Middle frontal gyrus (tissue), 1 donor: ENCODE data around the gene CFAP74.
"Not testable (repeated sequence)": the region's sequence is repeated elsewhere in the genome, so short reads cannot be mapped to it uniquely, and the experiment has no call there.

Experiments used
- DNase-seq: peaks from one replicate; pipeline ENCODE4 v3.0.0-alpha.2; 2015; ENCODE audit warnings: low spot score; ENCODE audit errors: extremely low spot score

Gene CFAP74

DNA sequence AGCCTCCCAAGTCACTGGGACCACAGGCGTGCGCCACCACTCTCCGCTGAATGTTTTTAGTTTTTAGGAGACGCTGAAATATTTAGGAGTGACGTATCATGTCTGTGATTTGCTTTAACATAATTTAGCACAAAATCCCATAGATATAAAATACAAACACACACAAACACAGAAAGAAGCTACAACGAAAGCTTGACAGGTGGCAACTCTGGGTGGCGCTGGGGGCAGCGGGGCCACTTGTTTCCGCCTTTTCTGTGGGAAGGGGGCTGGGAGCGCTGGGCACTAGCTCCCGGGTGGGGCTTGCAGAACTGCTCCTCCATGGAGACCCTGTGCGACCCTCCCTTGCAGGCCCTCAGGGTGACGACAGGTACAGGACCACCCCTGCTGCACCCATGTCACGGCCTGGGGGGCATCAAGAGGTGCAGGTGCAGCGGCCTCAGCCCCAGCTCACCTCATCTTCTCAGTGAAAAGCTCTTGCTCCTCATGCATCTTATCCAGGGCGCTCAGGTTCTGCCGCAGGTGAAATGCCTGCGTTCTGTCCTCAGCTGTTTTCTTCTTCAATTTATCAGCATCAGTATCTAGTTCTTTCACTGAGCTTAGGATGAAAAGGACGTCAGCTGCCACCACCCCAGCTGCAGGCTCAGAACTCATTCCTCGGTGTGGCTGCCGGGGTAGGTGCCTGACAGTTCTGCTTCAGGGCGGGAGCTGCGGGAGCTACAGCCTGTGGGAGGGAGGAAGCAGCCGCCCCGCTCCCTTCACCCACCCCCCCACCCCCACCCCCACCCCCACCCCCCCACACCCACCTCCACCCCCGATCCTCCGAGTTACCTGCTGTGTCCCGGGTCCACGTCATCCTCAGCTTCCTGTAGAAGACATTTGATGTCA, 15.3 kb downstream of the CFAP74 start:
- DNase-seq, result no peak

DNA sequence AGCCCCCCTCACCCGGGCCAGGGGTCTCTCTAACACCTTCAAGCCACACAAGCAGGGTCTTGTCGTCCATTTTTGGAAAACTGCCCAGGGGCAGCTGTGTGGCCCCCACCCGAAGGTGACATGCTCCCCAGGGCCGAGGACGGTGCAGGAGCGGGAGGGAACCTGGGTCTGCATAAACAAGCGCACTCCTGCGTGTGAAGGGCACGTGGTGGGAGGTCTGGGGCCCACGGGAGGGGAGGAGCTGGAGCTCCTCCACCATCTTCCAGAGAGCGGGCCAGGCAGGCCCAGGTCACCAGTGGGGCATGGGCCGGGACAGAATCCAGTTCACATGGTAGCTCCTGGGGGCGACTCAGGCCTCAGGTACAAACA, 16.5 kb downstream of the CFAP74 start:
- DNase-seq, result no peak

DNA sequence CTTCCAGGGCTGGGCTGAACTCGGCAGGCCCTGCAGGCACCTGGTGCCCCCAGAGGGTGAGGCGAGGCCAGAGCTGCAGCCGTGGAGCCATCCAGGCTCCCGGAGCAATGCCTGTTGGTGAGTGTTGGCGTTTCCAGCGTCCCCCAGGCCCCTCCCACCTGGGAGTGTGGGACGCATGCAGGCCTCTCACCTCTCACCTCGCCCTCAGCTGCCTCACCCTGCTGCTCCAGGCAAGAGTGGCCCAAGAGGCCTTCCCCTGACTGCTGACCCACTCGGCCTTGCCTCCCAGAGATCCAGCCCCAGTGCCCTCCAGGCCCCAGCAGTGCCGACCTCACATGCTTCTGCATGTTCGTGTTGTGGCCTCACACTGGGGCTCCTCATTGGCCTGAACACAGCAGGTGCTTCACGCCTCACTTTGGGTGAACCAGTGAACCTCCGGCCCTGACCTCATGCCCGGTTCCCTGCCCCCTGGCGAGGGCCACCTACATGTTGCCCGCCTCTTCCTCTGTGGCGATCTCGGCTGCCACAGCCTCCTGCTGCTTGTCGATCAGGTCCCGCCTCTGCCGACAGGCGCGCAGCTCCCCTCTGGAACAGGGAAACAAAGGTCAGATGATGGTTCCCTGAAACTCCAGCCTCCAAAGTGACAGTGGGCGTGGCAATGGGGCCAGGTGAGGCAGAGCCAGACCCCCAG, 17.0 kb downstream of the CFAP74 start:
- DNase-seq, result no peak

DNA sequence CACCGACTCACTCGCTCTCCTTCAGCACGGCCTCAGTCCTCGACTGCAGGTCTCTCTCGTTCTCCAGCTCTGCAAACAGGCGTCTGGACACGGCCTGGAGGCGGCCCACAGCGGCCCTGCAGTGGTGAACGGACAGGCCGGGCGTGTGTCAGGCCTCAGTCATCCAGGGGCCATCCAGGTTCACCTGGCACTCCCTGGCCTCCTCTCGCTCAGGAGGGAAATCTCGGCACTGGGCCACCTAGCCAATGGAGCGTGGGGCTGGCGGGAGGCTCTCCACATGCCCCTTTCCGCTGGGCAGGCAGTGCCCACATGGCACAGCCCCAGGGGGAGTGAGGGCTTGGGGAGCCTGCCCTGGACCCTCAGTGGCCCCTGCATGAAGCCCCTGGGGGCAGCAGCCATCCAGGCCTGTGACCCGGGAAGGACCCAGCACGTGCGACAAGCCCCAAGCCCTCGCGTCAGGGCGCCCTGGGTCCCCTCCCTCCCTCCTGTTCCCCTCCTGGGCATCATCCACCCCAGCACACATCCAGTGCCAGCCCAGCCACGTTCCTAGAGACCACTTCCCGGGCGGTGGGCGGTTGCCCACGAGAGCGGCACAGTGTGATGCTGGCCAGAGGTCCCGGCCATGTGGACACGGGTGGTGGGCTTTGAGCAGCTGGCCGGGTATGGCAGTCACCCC, 18.1 kb downstream of the CFAP74 start:
- DNase-seq, result no peak

DNA sequence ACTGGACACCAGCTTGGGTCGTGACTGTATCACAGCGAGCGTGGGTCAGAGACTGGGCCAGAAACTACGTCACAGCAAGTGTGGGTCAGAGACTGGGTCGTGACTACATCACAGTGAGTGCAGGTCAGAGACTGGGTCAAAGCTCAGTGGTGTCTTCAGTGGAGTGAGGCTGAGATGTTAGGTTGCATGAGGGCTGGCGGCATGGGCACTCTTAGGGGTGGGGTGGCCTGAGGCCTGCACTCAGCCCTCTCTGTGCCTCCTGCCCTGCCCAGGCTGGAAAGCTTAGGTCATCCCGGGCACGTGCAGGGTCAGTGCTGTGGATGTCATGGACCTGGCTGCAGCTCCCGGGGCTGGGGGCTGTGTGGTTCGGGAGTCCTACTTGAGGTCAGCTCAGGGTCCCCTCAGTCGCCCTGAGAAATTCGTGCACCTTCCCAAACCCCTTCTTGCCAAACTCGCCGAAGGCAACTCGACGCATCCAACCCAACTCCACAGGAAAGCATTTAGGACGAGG, 19.0 kb downstream of the CFAP74 start:
- DNase-seq, result no peak

DNA sequence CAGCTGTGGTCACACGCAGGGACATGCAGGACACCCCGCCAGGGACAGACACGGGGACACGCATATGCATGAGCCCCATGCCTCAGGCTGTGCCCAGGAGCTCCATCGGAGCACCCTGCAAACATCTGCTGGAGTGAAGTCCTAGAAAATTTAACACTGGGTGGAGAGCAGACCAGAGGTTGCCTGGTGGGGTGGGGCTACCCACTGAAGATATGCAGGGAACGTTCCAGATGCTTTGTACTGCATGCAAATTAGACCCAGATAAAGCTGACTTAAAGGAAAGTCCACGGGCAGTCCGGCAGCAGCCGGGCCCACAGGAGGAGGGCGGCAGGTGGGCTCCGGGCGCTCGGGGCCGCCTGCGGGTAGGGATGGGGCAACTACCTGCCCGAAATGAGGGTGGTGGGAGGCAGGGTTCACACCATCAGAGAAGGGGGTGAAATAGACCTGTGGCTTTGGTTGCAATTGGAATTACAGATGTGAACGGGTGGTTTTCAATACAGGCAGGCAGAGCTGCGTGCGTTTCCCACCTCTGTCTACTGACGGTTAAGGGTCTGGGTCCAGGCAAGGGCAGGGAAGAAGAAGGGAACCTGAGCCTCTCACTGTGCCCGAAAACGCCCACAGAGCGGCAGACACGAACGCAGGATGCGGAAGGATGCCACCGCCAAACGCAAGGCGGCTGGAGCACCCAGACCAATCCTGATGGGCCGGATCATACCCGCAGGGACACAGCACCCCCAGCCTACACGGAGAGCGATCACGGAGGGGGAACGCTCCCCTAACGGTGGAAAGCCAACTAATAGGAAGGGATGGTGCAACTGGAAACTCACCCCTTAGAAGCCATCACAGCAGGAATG, 21.0 kb downstream of the CFAP74 start:
- DNase-seq, result no peak

DNA sequence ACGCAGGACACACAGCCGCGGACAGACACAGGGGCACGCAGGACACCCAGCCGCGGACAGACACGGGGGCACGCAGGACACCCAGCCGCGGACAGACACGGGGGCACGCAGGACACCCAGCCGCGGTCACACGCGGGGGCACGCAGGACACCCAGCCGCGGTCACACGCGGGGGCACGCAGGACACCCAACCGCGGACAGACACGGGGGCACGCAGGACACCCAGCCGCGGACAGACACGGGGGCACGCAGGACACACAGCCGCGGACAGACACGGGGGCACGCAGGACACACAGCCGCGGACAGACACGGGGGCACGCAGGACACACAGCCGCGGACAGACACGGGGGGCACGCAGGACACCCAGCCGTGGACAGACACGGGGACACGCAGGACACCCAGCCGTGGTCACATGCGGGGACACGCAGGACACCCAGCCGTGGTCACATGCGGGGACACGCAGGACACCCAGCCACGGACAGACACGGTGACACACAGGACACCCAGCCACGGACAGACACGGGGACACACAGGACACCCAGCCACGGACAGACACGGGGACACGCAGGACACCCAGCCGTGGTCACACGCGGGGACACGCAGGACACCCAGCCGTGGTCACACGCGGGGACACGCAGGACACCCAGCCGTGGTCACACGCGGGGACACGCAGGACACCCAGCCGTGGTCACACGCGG, 21.8 kb downstream of the CFAP74 start:
- not testable (repeated sequence) for DNase-seq

DNA sequence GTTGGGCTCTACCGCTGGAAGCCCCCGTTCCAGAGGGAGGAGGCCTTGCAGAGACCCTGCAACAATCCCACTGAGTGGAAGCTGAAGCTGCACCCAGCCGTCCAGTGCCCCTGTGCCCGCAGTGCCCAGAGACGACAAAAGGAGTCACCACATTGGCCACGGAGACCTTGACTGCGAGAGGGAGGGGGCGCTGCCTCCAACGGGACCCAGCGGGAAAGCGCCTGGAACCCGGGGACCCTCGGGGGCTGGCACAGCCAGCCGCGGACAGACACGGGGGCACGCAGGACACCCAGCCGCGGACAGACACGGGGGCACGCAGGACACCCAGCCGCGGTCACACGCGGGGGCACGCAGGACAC, 22.5 kb downstream of the CFAP74 start:
- DNase-seq, result no peak

DNA sequence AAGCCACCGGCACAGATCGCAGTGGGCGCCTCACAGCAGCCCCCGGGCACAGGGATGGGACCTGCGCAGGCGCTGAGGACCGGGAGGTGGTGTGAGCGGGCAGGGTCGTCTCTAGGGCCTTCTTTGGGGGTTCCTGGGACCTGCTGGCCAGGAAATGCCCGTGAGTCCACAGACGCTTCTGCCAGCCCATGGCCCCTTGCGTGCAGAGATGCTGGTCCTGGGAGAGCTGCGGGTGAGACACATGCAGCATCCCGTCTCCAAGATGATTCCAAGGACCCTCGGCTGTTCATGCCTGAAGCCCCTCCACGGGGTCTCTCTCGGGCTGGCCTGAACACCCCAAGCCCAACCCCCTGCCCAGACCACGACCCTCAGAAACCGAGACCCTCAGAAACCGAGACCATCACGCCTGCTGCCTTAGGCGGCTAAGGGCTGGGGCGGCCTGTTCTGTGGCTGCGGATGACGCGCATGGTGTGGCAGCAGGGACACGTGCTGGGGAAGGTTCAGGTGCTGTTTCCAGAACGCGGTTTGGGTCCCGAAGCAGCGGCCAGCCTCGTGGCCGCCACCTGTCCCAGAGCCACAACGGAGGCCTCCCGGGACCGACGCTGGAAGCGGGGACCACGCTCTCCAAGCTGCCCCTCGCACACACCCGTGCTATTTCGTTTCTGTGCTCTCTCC, 23.0 kb downstream of the CFAP74 start:
- DNase-seq, result no peak

DNA sequence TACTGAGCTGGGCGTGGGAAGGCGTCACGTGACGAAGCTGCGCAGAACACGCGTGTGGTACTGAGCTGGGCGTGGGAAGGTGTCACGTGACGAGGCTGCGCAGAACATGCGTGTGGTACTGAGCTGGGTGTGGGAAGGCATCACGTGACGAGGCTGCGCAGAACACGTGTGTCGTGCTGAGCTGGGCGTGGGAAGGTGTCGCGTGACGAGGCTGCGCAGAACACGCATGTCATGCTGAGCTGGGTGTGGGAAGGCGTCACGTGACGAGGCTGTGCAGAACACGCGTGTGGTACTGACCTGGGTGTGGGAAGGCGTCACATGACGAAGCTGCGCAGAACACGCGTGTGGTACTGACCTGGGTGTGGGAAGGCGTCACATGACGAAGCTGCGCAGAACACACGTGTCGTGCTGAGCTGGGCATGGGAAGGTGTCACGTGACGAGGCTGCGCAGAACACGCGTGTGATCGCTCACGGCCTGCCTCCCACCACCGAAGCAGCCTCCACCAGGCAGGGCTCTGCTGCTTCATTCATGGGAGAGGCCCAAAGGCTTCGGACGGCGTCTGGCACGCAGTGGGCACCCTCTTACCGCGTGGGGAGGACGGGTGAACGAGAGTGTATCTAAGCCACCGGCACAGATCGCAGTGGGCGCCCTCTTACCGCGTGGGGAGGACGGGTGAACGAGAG, 24.0 kb downstream of the CFAP74 start:
- DNase-seq, result no peak

DNA sequence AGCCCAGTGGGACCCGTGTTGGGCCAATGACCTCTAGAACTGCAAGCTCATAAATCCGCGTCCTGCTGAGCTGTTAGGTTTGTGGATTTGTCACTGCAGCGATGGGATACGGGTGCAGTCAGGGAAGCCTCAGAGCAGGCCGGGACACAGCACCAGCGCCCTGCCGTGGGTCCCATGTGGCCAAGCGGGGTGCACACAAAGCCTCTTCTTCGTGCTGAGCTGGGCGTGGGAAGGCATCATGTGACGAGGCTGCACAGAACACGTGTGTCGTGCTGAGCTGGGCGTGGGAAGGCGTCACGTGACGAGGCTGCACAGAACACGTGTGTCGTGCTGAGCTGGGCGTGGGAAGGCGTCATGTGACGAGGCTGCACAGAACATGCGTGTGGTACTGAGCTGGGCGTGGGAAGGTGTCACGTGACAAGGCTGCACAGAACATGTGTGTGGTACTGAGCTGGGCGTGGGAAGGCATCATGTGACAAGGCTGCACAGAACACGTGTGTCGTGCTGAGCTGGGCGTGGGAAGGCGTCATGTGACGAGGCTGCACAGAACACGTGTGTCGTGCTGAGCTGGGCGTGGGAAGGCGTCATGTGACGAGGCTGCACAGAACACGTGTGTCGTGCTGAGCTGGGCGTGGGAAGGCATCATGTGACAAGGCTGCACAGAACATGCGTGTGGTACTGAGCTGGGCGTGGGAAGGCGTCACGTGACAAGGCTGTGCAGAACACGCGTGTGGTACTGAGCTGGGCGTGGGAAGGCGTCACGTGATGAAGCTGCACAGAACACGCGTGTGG, 24.7 kb downstream of the CFAP74 start:
- DNase-seq, result not testable (repeated sequence)

DNA sequence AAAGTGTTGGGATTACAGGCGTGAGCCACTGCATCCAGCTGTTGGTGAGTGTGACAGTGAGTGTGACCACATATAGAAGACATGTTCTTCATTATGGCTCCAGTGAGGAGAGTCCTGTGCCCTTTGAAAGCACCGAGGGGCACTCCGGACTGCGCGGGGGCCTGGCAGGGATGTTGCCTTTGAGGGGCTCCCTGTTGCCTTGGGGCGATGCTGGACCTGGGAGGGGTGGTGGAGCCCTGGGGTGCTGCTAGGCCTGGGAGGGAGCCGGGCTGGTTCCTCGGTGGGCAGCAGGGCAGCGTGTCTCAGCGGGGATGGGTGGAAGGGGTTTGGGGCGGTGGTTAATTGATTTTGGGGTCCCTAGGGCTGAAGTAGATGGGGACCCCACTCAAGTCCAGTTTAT, 25.5 kb downstream of the CFAP74 start:
- no peak for DNase-seq

DNA sequence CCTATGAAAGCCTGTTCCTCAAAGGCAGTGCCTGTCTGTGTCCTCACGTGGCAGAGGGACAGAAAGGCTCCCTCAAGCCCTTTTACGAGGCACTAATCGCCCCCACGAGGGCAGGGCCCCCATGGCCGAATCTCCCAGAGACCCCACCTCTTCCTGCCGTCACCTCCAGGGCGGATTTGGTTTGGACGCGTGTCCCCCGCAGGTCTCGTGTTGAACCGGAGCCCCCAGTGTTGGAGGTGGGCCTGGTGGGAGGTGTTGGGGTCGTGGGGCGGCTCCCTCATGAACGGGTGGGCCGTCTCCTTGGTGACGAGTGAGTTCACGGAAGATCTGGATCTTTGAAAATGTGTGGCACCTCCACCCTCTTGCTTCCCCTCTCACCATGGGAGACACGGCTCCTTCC, 27.6 kb downstream of the CFAP74 start:
- no peak for DNase-seq

DNA sequence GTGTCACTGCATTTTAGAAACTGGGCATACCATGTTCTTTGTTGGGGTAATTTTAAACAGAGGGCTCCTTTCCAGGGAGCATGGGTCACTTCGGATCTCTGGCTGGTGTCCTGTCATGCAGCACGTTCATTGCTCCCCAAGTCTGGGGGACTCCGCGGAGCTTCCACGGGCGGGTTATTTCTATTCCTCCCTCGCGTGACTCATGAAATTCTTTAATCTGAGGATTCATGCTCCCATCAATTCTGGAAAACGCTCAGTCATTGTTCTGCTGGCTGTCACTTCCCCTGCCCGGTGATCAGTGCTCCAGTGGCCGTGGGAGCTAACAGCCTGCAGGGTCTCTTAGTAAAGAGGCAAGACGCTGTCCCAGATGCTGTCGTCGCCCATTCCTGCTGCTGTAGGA, 28.1 kb downstream of the CFAP74 start:
- DNase-seq, result no peak

DNA sequence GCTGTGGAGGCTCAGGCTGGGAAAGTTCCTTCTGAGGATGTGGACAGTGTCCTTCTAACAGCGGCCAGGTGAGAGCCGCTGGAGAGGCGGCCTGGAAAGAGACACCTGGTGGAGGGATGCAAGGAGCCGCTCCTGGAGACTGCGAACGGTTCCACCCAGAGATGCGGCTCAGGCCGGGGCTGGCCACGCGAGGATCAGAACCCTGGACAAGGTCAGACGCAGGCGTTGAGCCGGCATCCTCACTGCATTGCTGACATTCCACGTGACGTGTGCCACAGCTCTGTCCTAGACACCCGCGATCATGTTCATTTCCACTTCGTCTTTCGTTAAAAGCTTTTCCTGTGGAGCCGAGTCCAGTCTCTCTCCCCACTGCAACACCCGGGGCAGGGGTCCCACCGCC, 28.8 kb downstream of the CFAP74 start:
- DNase-seq, result no peak

DNA sequence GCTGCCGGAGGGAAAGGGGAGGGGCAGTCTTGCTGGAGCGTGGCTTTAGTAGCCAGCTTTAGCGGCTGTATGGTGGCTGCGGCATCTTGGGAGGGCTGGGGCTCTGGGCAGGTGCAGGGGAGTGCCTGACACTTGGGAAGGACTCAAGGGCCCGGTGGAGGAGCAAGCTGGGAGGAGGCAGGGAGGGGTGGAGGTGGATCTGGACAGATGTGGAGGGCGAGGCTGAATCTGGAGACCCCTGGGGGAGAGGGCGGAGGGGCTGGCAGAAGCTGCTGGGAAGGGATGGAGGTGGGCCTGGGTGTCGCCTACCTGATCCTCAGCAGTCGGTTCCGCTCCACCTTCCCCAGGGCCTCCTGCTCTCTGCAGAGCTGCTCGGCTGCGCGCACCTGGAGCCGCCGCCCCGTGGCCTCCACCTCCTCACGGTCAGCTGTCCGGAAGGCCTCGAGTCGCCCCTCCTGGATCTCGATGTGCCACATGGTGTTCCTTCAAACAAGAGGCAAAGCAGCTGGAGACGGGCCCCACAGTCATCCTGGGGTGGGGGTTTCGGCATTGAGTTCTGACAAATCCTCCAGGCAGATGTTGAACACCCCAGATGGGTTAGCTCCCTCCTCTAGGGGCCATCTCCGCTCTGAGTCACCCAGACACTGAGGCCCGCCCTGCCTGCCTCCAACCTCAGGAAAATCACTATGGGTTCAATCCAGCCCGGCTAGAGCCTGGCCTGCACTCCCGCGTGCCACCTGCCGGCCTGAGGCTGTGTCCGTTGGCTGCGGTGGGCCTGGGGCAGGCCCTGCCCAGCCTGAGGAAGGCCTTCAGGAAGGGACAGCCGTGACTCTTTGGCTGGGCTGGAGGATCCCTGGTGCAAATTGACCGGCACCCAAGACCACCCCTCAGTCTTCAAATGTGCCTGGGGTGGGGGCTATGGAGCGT, 29.6 kb downstream of the CFAP74 start:
- DNase-seq, result no peak

DNA sequence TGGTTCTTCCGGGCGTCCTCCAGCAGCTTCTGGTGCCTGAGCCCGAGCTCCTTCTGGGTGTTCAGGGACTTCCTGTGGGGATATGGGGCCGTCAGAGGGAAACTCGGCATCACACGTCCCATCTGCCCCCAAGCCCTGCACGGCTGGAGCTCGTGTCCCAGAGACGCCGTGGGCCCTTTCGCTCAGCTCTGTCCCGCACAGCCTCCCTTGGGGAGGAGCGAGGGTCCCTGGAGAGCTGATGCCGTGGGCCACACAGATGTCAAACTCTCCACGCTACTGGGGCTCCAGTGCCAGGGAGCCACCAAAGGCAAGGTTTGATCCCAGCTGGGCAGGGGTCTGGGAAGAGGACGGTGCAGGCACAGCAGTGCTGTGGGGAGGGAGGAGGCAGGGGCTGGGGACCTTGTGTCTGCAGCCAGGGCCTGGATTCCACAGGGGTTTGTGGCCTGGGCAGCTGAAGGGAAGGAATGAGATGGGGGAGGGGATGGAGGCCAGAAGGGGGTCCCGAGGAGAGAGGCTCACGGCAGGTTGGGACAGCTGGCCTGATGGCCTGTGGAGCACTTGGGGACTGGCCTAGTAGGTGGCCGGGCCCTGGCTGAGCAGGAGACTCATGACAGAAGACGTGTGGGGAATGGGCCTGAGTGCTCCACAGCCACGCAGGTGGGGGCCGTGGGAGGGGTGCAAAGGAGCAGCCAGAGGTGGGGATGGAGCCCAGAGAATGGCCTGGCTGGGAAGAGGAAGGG, 30.4 kb downstream of the CFAP74 start:
- DNase-seq, result no peak
